GM19043 (cell line): ENCODE results near the gene DLD.

Experiments
- ATAC-seq: cut with Tn5 transposase; IDR thresholded peaks from one replicate; pipeline ENCODE4 v1.9.1; 2021; ENCODE audit warnings: low read depth; ENCODE audit not compliant: unreplicated experiment

DLD gene

DNA sequence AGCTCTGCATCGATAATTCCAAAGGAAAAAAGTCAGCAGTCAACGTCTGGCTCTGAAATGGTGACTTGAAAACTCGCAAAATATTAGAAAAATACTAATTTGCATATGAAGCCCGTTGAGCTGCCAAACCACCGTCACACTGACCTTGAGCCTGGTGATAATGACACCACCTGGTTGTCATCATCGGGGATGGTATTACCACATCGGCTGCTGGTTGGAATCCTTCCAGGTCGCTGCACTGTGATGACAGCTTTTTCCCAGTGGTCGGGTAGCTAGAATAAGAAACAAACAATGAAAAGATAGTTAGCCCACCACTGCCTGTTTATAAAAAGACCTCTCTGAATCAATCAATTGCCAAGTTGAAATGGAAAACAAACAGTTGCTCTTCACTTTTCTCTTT, 70.4 kb downstream of the DLD start:
- no peak for ATAC-seq

DNA sequence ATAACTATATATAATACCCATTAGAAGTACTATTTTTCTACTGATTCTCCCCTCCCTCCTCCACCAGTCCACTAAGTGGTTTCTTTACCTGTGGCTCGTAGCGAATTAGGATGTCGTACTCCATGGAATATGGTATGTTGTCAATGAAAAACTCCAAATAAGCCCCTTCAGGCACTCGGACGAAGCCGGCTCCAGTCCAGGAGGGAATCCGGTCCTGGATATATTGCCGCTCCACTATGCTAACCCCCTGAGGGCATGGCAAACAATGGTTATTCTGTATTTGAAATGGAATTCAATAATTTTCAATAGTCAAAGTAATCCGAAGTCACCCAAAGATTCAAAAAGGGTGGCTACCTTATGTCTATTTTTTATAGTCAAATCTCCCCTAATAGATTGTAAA, 71.8 kb downstream of the DLD start:
- ATAC-seq, result no peak

DNA sequence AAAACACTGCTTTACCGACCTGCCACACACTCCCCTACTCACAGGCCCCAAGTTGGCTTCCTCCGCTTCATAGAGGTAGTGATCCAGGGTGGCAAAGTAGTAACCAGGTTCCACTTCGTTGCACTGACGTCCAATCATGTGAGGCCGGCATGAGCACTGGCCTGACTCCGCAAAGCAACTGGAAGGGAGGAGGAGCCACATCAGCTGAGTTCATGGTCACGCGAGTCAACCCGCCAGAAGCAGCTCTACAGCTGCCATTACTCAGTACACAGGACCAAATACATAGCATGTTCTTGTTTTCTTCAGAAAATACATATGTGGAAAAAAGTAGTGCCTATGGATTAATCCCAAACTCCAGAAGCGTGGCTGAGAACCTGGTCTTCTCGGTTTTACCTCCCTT, 73.5 kb downstream of the DLD start:
- ATAC-seq, result no peak

DNA sequence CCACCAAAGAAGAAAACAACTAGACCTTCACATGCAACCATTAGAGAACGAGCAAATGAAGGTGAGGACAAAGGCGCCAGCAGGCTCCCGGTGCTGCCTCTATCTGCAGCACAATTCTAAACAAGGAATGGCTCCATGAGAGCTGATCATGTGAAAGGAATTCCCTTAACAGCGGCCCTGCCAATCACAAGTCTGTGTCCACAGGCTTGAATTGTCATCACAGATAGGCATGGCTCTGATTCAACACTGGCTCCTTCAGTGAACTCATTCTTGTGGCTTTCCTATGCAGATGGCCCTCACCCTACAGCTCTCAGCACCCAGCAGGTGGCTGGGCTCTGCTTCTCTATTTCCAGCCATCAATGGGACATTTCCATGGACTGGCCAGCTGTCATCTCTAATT, 75.7 kb downstream of the DLD start:
- ATAC-seq, result no peak

GRCh38 chr7:107967420-107967819, 76.4 kb downstream of the DLD start:
- ATAC-seq, result no peak

GRCh38 chr7:107968449-107968848, 77.5 kb downstream of the DLD start:
- ATAC-seq, result no peak

DNA sequence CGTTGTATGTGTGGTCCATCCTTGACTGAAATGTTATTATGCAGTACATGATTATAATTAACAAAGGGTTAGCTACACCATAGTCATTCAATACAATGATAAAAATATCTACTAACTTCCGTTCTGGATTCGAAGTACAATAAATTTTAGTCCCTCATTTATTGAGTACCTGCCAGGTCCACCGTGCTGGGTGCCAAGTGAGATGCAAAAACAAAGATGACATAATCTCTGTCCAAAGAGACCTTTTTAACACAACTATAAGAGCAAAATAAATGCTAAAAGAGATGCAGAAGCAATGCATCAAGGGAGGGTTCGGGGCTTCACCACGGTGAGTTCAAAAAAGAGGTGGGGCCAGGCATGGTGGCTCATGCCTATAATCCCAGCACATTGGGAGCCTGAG, 78.9 kb downstream of the DLD start:
- ATAC-seq, result no peak
